IMR-90 (cell line): ENCODE measurements around the gene MAGEB17.

Experiments
- CTCF ChIP-seq: conservative IDR thresholded peaks from 2 replicates; pipeline ENCODE4 v1.5.1; 2012; ENCODE audit warnings: mild to moderate bottlenecking, low read depth, low read length, improper control_type of control experiment
- ELK1 ChIP-seq: fragments of 150-350 bp; IDR thresholded peaks from 2 replicates; pipeline ENCODE4 v1.6.1; 2016; ENCODE audit warnings: low read depth, mild to moderate bottlenecking, low read length, moderate library complexity, borderline replicate concordance

DNA sequence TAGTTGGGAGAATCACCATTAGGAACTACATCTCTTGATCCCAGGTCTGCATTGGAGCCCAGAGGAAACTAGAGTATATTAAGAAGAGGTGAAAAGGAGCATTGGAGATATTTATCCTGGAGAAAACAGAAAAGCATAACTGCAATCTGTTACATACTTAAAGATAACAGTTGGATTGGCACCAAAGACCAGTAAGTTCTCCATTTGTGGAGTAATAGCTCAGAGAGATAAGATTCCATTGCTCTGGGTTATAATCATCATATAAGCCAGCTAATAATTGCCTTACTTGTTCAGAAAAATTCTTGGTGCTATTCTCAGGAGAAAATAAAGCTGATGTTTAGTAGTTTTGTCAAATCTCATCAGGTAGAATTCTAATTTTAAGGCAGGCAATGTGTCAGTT lies 23.3 kb upstream of the MAGEB17 start:
- no peak for TF ChIP-seq CTCF
- TF ChIP-seq ELK1, result no peak
